SU-DHL-6 (cell line): Measurements from ENCODE around the gene TMEM9.

Source experiments
- H2AFZ ChIP-seq: fragments of 200-600 bp; sonication (generic); 2 replicates; pipeline ENCODE4 v1.6.1; 2014; ENCODE audit warnings: low read depth, mild to moderate bottlenecking, moderate library complexity, mixed read lengths, antibody characterized with exemption, low read length; ENCODE audit not compliant: severe bottlenecking
- H3F3A ChIP-seq: fragments of 200-600 bp; shearing (Covaris generic); 2 replicates; pipeline ENCODE4 v1.6.0; 2016; ENCODE audit warnings: antibody characterized with exemption, mild to moderate bottlenecking; ENCODE audit not compliant: insufficient read depth
- H3K27ac ChIP-seq: fragments of 200-600 bp; sonication (generic); 2 replicates; pipeline ENCODE4 v1.5.1; 2016; ENCODE audit warnings: low read depth, mild to moderate bottlenecking, low read length, moderate library complexity, mixed read lengths
- H3K27me3 ChIP-seq: fragments of 200-600 bp; sonication (generic), shearing (Covaris generic); 2 replicates; pipeline ENCODE4 v1.6.0; 2014; ENCODE audit warnings: mild to moderate bottlenecking, low read length
- H3K36me3 ChIP-seq: fragments of 200-600 bp; sonication (generic); 2 replicates; pipeline ENCODE4 v1.6.1; 2014; ENCODE audit warnings: mild to moderate bottlenecking, low read length, mixed read lengths
- H3K4me2 ChIP-seq: fragments of 300-600, 200-600 bp; shearing (Covaris generic), sonication (generic); 2 replicates; pipeline ENCODE4 v1.6.0; 2014; ENCODE audit warnings: low read length, low read depth, mild to moderate bottlenecking; ENCODE audit not compliant: poor library complexity, severe bottlenecking
- H3K4me3 ChIP-seq: fragments of 200-600 bp; sonication (generic); 2 replicates; pipeline ENCODE4 v1.5.1; 2014; ENCODE audit warnings: antibody characterized with exemption, low read length, mild to moderate bottlenecking, mixed read lengths; ENCODE audit not compliant: insufficient read depth, poor library complexity, severe bottlenecking
- H3K79me2 ChIP-seq: fragments of 200-600 bp; sonication (generic); 2 replicates; pipeline ENCODE4 v1.6.1; 2014; ENCODE audit warnings: mild to moderate bottlenecking, low read length, moderate library complexity; ENCODE audit not compliant: insufficient read depth
- H3K9ac ChIP-seq: fragments of 200-600 bp; sonication (generic); 2 replicates; pipeline ENCODE4 v1.7.0; 2014; ENCODE audit warnings: mild to moderate bottlenecking, low read length
- H3K9me2 ChIP-seq: fragments of 200-600 bp; sonication (generic); replicated peaks from 2 replicates; pipeline ENCODE4 v1.6.1; 2014; ENCODE audit warnings: low read length; ENCODE audit not compliant: insufficient read depth
- H3K9me3 ChIP-seq: fragments of 200-600 bp; sonication (generic); 2 replicates; pipeline ENCODE4 v1.6.1; 2014; ENCODE audit warnings: low read length, mixed read lengths; ENCODE audit not compliant: insufficient read depth
- H4K20me1 ChIP-seq: fragments of 200-600 bp; sonication (generic); 2 replicates; pipeline ENCODE4 v1.6.1; 2014; ENCODE audit warnings: low read depth, mild to moderate bottlenecking, antibody characterized with exemption, low read length, moderate library complexity, mixed read lengths
- CTCF ChIP-seq: fragments of 200-600 bp; sonication (generic); IDR thresholded peaks from one replicate; pipeline ENCODE4 v1.5.1; 2017; ENCODE audit warnings: antibody characterized with exemption, mild to moderate bottlenecking, low read length, moderate library complexity; ENCODE audit not compliant: insufficient read depth, poor library complexity, severe bottlenecking
- EZH2phosphoT487 ChIP-seq: fragments of 200-600 bp; sonication (generic), shearing (Covaris generic); conservative IDR thresholded peaks from 2 replicates; pipeline ENCODE4 v1.6.1; 2018; ENCODE audit warnings: mild to moderate bottlenecking, antibody characterized with exemption, low read length, moderate library complexity, mixed read lengths

TMEM9 gene

GRCh38 chr1:201112926-201113325, 41.3 kb downstream of the TMEM9 start:
- no peaks in the 10 kb centered on the region for H3K79me2 ChIP-seq
- no peaks in the 10 kb centered on the region for H3K9me3 ChIP-seq
- H3K4me2 ChIP-seq = no peak overlapping the region

GRCh38 chr1:201112173-201112731, 42.0 kb downstream of the TMEM9 start, which contains the start of gene CACNA1S:
Gene CACNA1S (minus strand): TSS chr1:201112426. CDS start chr1:201112339, 87 bp downstream.
- Histone ChIP-seq H3K9me3 (no peaks in the 10 kb centered on the region), H3K36me3 (no peaks in the 10 kb centered on the region), H2AFZ (no peak within 1 kb of the TSS), H3K9ac (no peak within 1 kb of the TSS), H3K4me2 (no peak within 1 kb of the TSS), H3K79me2 (no peaks in the 10 kb centered on the region), H3K9me2 (no peaks in the 10 kb centered on the region), H3K27me3 (no peaks in the 10 kb centered on the region), H4K20me1 (no peaks in the 10 kb centered on the region), H3K27ac (no peak within 1 kb of the TSS), H3F3A (no peaks in the 10 kb centered on the region), H3K4me3 (no peak within 1 kb of the TSS)
- TF ChIP-seq EZH2phosphoT487 (no peak), CTCF (no peak)

More at GRCh38 chr1:201112926-201113325, 41.3 kb downstream of the TMEM9 start:
- Histone ChIP-seq H2AFZ (no peak overlapping the region), H3K9ac (no peak overlapping the region), H3K27ac (no peak overlapping the region), H3K36me3 (no peaks in the 10 kb centered on the region), H3K4me3 (no peak overlapping the region), H3K9me2 (no peaks in the 10 kb centered on the region), H3K27me3 (no peaks in the 10 kb centered on the region), H4K20me1 (no peaks in the 10 kb centered on the region), H3F3A (no peaks in the 10 kb centered on the region)
- TF ChIP-seq EZH2phosphoT487 = no peak

GRCh38 chr1:201111672-201112071, 42.6 kb downstream of the TMEM9 start:
- H3K4me2 ChIP-seq = no peak overlapping the region
- H4K20me1 ChIP-seq = no peaks in the 10 kb centered on the region
- no peaks in the 10 kb centered on the region for H3F3A ChIP-seq
- no peaks in the 10 kb centered on the region for H3K36me3 ChIP-seq
- no peaks in the 10 kb centered on the region for H3K9me2 ChIP-seq
- no peaks in the 10 kb centered on the region for H3K27me3 ChIP-seq
- H2AFZ ChIP-seq = no peak overlapping the region
- H3K27ac ChIP-seq = no peak overlapping the region
- H3K79me2 ChIP-seq = no peaks in the 10 kb centered on the region
- TF ChIP-seq EZH2phosphoT487 (no peak), CTCF (no peak)
- no peaks in the 10 kb centered on the region for H3K9me3 ChIP-seq
- no peak overlapping the region for H3K9ac ChIP-seq
- no peak overlapping the region for H3K4me3 ChIP-seq

- Histone ChIP-seq H2AFZ (no peak overlapping the region), H3K9ac (no peak overlapping the region), H3F3A (no peaks in the 10 kb centered on the region), H3K79me2 (no peaks in the 10 kb centered on the region), H3K36me3 (no peaks in the 10 kb centered on the region), H4K20me1 (no peaks in the 10 kb centered on the region), H3K27ac (no peak overlapping the region), H3K27me3 (no peaks in the 10 kb centered on the region), H3K4me3 (no peak overlapping the region), H3K9me2 (no peaks in the 10 kb centered on the region), H3K9me3 (no peaks in the 10 kb centered on the region), H3K4me2 (no peak overlapping the region)
- TF ChIP-seq CTCF (no peak), EZH2phosphoT487 (no peak)
Measured at GRCh38 chr1:201111156-201111555, 43.1 kb downstream of the TMEM9 start.
